IMR-90 (cell line): Measurements from ENCODE around the gene SERPINB1. TPM values are rescaled to one million over a fixed set of nuclear protein-coding genes. Genes with fewer than 3 reads are reported as not detected.

Source experiments
- ATAC-seq: fragments of 200-7000 bp; cut with Tn5 transposase; 2 replicates; pipeline ENCODE4 v1.9.1; 2020; ENCODE audit warnings: low read depth, mild to moderate bottlenecking, moderate library complexity
- BruUV-seq: library from RNA; stranded (reverse); fragments of 400-500 nt; replicated peaks from 2 replicates; lab custom pipeline; 2021; lab: Mats Ljungman, UMichigan
- CTCF ChIA-PET: fragments of 300-600 bp; formaldehyde crosslinking; extraction: SDS; loops from one replicate; lab custom pipeline; 2021; ENCODE audit warnings: antibody characterized with exemption; lab: Yijun Ruan, JAX
- POLR2A ChIA-PET: fragments of 300-600 bp; sonication (Branson Sonifier 250); formaldehyde crosslinking; loops from one replicate; lab custom pipeline; 2022; ENCODE audit warnings: antibody characterized with exemption; ENCODE audit not compliant: unreplicated experiment; lab: Charles Lee
- DNase-seq: peaks from one replicate; pipeline ENCODE4 v3.0.0; 2013
- H2AFZ ChIP-seq: replicated peaks from 2 replicates; pipeline ENCODE3; 2013; ENCODE audit warnings: low read length, mild to moderate bottlenecking; ENCODE audit not compliant: poor library complexity
- H2AK5ac ChIP-seq: 2 replicates; pipeline ENCODE4 v1.6.1; 2013; ENCODE audit warnings: low read depth, low read length, inconsistent platforms
- H2AK9ac ChIP-seq: replicated peaks from 2 replicates; pipeline ENCODE3; 2013; ENCODE audit warnings: mild to moderate bottlenecking, low read depth, low read length, moderate library complexity; ENCODE audit not compliant: poor library complexity
- H2BK120ac ChIP-seq: 2 replicates; pipeline ENCODE4 v1.6.1; 2013; ENCODE audit warnings: low read depth, low read length, inconsistent platforms
- H2BK15ac ChIP-seq: 3 replicates; pipeline ENCODE4 v1.6.1; 2013; ENCODE audit warnings: low read depth, low read length, inconsistent platforms
- H2BK20ac ChIP-seq: 2 replicates; pipeline ENCODE4 v1.6.1; 2013; ENCODE audit warnings: low read depth, mild to moderate bottlenecking, inconsistent platforms, low read length, moderate library complexity
- H2BK5ac ChIP-seq: 2 replicates; pipeline ENCODE4 v1.6.1; 2013; ENCODE audit warnings: mild to moderate bottlenecking, low read depth, low read length, inconsistent platforms; ENCODE audit not compliant: poor library complexity, severe bottlenecking
- H3K14ac ChIP-seq: replicated peaks from 2 replicates; pipeline ENCODE4 v1.6.1; 2013; ENCODE audit warnings: low read depth, low read length, inconsistent platforms
- H3K18ac ChIP-seq: 2 replicates; pipeline ENCODE4 v1.6.1; 2013; ENCODE audit warnings: low read depth, low read length, control low read depth
- H3K23ac ChIP-seq: 2 replicates; pipeline ENCODE4 v1.6.1; 2013; ENCODE audit warnings: low read depth, low read length, inconsistent platforms
- H3K27ac ChIP-seq: 2 replicates; pipeline ENCODE4 v1.5.1; 2013; ENCODE audit warnings: mild to moderate bottlenecking, control low read depth, low read length; ENCODE audit not compliant: insufficient read depth
- H3K27me3 ChIP-seq: 2 replicates; pipeline ENCODE4 v1.6.1; 2013; ENCODE audit warnings: low read length; ENCODE audit not compliant: control insufficient read depth, insufficient read depth
- H3K36me3 ChIP-seq: 2 replicates; pipeline ENCODE4 v1.6.1; 2013; ENCODE audit warnings: low read length, mixed read lengths; ENCODE audit not compliant: control insufficient read depth, insufficient read depth
- H3K4ac ChIP-seq: 2 replicates; pipeline ENCODE4 v1.6.1; 2013; ENCODE audit warnings: low read depth, low read length, inconsistent platforms
- H3K4me1 ChIP-seq: 2 replicates; pipeline ENCODE4 v1.6.1; 2013; ENCODE audit warnings: low read length, mixed read lengths; ENCODE audit not compliant: control insufficient read depth, insufficient read depth
- H3K4me2 ChIP-seq: 2 replicates; pipeline ENCODE4 v1.6.1; 2013; ENCODE audit warnings: low read depth, mild to moderate bottlenecking, control low read depth, low read length, moderate library complexity
- H3K4me3 ChIP-seq: 2 replicates; pipeline ENCODE4 v1.5.1; 2013; ENCODE audit warnings: low read depth, mild to moderate bottlenecking, control low read depth, low read length, moderate library complexity; ENCODE audit not compliant: insufficient read depth
- H3K56ac ChIP-seq: 2 replicates; pipeline ENCODE4 v1.6.1; 2013; ENCODE audit warnings: low read length, inconsistent platforms; ENCODE audit not compliant: insufficient read depth; ENCODE audit errors: extremely low read depth
- H3K79me1 ChIP-seq, 2 experiments: 2 replicates each; pipeline ENCODE4 v1.6.1; 2013; ENCODE audit warnings: low read length in 2 of 2, inconsistent platforms in 1 of 2, low read depth in 1 of 2
- H3K9ac ChIP-seq: 2 replicates; pipeline ENCODE4 v1.6.1; 2013; ENCODE audit warnings: low read depth, low read length, control low read depth
- H3K9me1 ChIP-seq: 2 replicates; pipeline ENCODE4 v1.6.1; 2013; ENCODE audit warnings: low read length, inconsistent platforms; ENCODE audit not compliant: insufficient read depth
- H3K9me3 ChIP-seq: 2 replicates; pipeline ENCODE4 v1.6.1; 2013; ENCODE audit warnings: low read length; ENCODE audit not compliant: control insufficient read depth, insufficient read depth
- H4K20me1 ChIP-seq: 2 replicates; pipeline ENCODE4 v1.6.1; 2013; ENCODE audit warnings: low read length, inconsistent platforms; ENCODE audit not compliant: insufficient read depth
- H4K5ac ChIP-seq: 2 replicates; pipeline ENCODE4 v1.6.1; 2013; ENCODE audit warnings: mild to moderate bottlenecking, low read depth, low read length, control low read depth
- H4K8ac ChIP-seq, 2 experiments: 2 replicates each; pipeline ENCODE4 v1.6.1; 2013; ENCODE audit warnings: low read depth in 2 of 2, low read length in 2 of 2, control low read depth in 1 of 2, inconsistent platforms in 1 of 2
- H4K91ac ChIP-seq: 2 replicates; pipeline ENCODE4 v1.6.1; 2013; ENCODE audit warnings: low read depth, low read length, inconsistent platforms; ENCODE audit not compliant: insufficient read depth
- BHLHE40 ChIP-seq: fragments of 150-350 bp; IDR thresholded peaks from 2 replicates; pipeline ENCODE4 v1.6.1; 2016; ENCODE audit warnings: mild to moderate bottlenecking, low read depth, low read length
- CEBPB ChIP-seq: IDR thresholded peaks from 2 replicates; pipeline ENCODE4 v1.6.1; 2012; ENCODE audit warnings: low read depth, low read length, improper control_type of control experiment
- RFX5 ChIP-seq: IDR thresholded peaks from 2 replicates; pipeline ENCODE4 v1.8.0; 2012; ENCODE audit warnings: low read depth, mild to moderate bottlenecking, low read length, moderate library complexity
- USF2 ChIP-seq: fragments of 150-350 bp; IDR thresholded peaks from 2 replicates; pipeline ENCODE4 v1.6.1; 2017; ENCODE audit warnings: mild to moderate bottlenecking, antibody characterized with exemption, low read length, low read depth
- WGBS, 2 experiments: methylation state at CpG; one replicate each; pipeline versions ENCODE4 v1.1.5 to v1.1.7; 2013; ENCODE audit warnings: missing lambda C conversion rate in 2 of 2; ENCODE audit not compliant: insufficient read length in 1 of 2; ENCODE audit errors: extremely low coverage in 2 of 2; 5-methylcytosine and 5-hydroxymethylcytosine counted together
- dilution Hi-C: fragments of 300-500 bp; cut with HindIII; formaldehyde crosslinking; loops from one replicate; pipeline ENCODE4 v1.14.3; 2018; ENCODE audit warnings: low sequenced_read_pairs; ENCODE audit not compliant: unreplicated experiment
- in situ Hi-C: fragments of 300-500 bp; cut with MboI; formaldehyde crosslinking; loops from 3 replicates; pipeline ENCODE4 v1.14.3; 2019; ENCODE audit warnings: low sequenced_read_pairs, inconsistent platforms, mixed read lengths
- intact Hi-C: fragments of 100-400 bp; cut with micrococcal nuclease; formaldehyde crosslinking; loops from 2 replicates; pipeline ENCODE4 v1.10.0; 2022
- polyA plus RNA-seq, 3 experiments: library from polyadenylated mRNA; depleted of rRNA; stranded (reverse); fragments of >200 nt; gene quantifications; 2 replicates each; pipeline ENCODE4 v1.2.3, GENCODE V29; 2012; ENCODE audit warnings: low replicate concordance in 1 of 3
- total RNA-seq: library from RNA; depleted of rRNA; stranded (reverse); fragments of >200 nt; gene quantifications from 2 replicates; pipeline ENCODE4 v1.2.3, GENCODE V29; 2012

SERPINB1 gene
- total and polyA plus RNA-seq, 2 of the 4 experiments (the other 2 are of a cell fraction) = 6.1 to 9.1 TPM

- Histone ChIP-seq H2BK120ac (no peak overlapping the region), H3K4ac (no peak overlapping the region), H3K79me1 (no peaks in the 10 kb centered on the region), H3K27ac (no peak overlapping the region), H2BK5ac (no peak overlapping the region), H3K14ac (no peak overlapping the region), H3K9me3 (no peaks in the 10 kb centered on the region), H3K27me3 (no peaks in the 10 kb centered on the region), H2BK15ac (no peak overlapping the region), H2AK9ac (no peak overlapping the region), H3K4me2 (peak overlapping the region; percentile 84), H3K9me1 (no peaks in the 10 kb centered on the region), H2AK5ac (no peak overlapping the region), H3K23ac (no peak overlapping the region), H3K4me1 (peaks cover 8% of the 10 kb centered on the region), H4K5ac (no peak overlapping the region), H3K56ac (no peak overlapping the region), H3K36me3 (no peaks in the 10 kb centered on the region), H4K8ac (no peak overlapping the region), H4K20me1 (no peaks in the 10 kb centered on the region), H3K9ac (no peak overlapping the region), H4K91ac (no peak overlapping the region), H2AFZ (no peak overlapping the region), H2BK20ac (no peak overlapping the region), H3K18ac (no peak overlapping the region), H3K4me3 (no peak overlapping the region)
- TF ChIP-seq BHLHE40 = no peak
- no peak for TF ChIP-seq USF2
- no peak for TF ChIP-seq RFX5
- TF ChIP-seq CEBPB = no peak
- in situ Hi-C loops = no loop called here
- WGBS, 2 experiments = no CpG with 5 or more reads among the region's 8 CpGs
- BruUV-seq = no TSS peak
- dilution Hi-C loops = no loop called here
- POLR2A ChIA-PET = no interaction called here
- peak; percentile 32; the same call in 1 of the 2 replicates for ATAC-seq
- intact Hi-C loops = no loop called here
- CTCF ChIA-PET = no interaction called here
- no peak for DNase-seq
Measured at GRCh38 chr6:2866171-2866846, 24.6 kb upstream of the SERPINB1 start.
